Heart left ventricle (tissue), 13 donors: Measurements from ENCODE around the gene M6PR.

Source experiments
- CTCF ChIP-seq, 12 donors: fragments of 200-600 bp; sonication (generic) in 4 of 12; IDR thresholded peaks; one replicate each; pipeline versions ENCODE4 v1.5.0 to v1.8.0; 2018 to 2022; ENCODE audit warnings: antibody characterized with exemption in 12 of 12, mild to moderate bottlenecking in 5 of 12
- POLR2A ChIP-seq, 2 donors: fragments of 450-650 bp; IDR thresholded peaks; one replicate each; pipeline ENCODE4 v1.6.1; 2017; ENCODE audit warnings: antibody characterized with exemption in 2 of 2, mild to moderate bottlenecking in 2 of 2, moderate library complexity in 2 of 2
- donor health status: ischemic (EF 13 %, LVEDD 7.1; RV severe dilation, severe dysfunction).
- donor health status: DM: no; HTN: yes; CAD: no.
- donor health status: DM: no; HTN: no; CAD: no.
- donor health status: ischemic (EF 25% LVEDD 6.9; RV normal size, moderate dysfunction).
- donor health status: ischemic (EF 25% LVEDD 5.7; RV mildly dilated, moderate dysfunction).
- donor health status: ischemic (EF 35%, LVEDD 5.7; RV mildly dilated, moderate dysfunction).
- donor health status: nonischemic (EF 11% LVEDD 7.7; RV severe dilation, severe dysfunction).
- donor health status: DM: yes; HTN: yes; CAD: no.
- donor health status: PGD.
- donor health status: ischemic (EF 29% LVEDD 5.4; RV normal size, mild dysfunction).
- donor health status: nonischemic (EF 23%, LVEDD 6.1; RV moderate dilation, normal function).

DNA sequence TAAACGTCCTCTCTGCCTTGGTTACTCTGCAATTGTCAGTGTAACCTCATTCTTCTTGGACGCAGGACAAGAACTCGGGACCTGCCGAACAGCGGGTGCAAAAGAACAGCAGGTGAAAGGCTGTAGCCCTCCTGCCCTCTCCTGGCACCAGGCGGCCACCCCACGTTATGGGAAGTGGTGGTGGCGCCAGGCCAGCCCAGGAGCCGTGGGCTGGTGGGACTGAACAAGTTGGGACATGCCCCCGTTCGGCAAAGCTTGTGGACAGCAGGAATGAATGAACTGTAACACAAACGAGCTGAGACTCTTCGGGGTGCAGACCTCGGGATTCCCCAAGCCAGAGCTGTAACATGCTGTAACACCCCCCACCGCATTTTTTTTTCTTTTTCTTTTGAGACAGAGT lies 6.6 kb upstream of the M6PR start:
- no peak for TF ChIP-seq POLR2A (IDR thresholded peaks at IDR 0.05)
- no peak for TF ChIP-seq CTCF (IDR thresholded peaks at IDR 0.05)
